ENCODE measurements around the gene UBE4B.
A peak's percentile ranks its signal among the peaks of the same experiment; 100 is the strongest.

The UBE4B gene

DNA sequence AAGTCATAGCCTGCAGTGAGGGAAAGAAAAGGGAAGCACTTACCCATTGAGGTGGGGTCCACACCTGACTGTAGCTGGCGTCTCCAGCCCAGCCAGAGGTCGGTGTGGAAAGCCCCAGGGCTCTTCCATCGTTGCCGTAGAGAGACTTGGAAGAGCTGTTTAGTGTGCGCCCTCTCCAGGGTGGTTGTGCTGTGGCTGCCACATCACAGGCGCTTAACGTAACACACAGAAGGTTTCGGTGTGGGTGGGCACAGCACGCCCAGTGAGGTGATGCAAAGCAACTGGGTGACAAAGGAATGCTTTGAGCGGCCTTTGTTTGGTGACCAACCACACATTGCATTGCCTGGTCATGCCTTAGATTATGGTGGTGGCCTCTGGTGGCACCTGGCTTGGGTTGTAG lies 140.8 kb downstream of the UBE4B start:
- no peak for TF ChIP-seq CTCF (IDR thresholded peaks at IDR 0.05; ENCODE audit: low read depth, low read length)

DNA sequence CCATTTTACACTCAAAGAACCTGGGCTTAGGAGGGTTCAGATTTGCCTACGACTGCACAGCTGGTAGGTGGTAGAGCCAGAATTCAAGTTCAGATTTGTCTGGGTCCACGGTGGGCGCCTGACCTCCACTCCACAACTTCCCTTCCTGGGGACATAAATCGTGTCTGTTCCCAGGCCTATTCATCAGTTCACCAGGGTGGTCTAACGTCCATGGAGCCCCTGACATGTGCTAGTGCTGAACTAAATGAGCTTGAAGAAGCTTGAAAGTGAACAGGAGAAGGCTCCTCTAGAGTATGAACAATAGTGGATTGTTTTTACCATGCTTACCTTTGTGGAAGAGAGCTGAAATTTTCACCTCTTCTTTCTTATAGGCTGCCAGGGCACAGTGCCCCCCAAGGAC lies 145.1 kb downstream of the UBE4B start:
- no peak for TF ChIP-seq CTCF (IDR thresholded peaks at IDR 0.05; ENCODE audit: low read depth, low read length)
- no peak for DNase-seq (ENCODE audit: extremely low read depth, low read depth)

More for the DNA sequence above, 140.8 kb downstream of the UBE4B start:
- DNase-seq (ENCODE audit: extremely low read depth, low read depth), result no peak

DNA sequence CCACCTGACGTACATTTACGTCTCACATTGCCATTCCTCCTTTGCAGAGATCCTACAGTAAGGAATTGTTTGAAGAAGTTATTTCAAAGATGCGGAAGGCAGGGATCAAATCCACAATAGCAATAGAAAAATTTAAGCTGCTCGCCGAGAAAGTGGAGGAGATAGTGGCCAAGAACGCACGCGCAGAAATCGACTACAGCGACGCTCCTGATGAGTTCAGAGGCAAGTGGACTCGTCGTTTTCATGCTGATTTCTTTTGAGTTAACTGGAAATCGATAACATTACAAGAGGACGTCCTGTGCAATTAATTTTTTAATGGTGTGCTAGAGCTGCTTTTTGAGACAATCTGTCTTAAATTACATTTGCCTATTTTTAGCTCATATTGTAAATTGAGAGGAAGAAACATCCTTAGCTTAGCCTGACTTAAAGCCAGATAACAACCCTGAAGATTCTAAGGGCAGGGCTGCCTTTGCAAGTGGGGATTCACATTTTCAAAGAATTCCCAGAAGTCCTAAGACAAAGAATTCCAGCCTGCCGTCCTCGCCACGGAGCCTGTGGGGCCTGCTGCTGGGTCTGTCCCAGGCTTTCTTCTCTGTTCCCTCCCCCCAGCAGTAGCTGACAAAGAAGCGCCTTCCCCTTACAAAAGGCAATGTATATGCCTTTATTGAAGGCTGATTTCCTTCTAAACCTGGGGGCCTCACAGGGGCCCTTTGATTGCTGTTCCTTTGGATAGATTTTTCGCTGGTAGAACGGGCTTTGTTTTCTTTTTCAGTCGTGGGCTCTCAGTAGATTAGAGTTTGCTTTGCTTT lies 146.0 kb downstream of the UBE4B start:
- no peak for TF ChIP-seq CTCF (IDR thresholded peaks at IDR 0.05; ENCODE audit: low read depth, low read length)

DNA sequence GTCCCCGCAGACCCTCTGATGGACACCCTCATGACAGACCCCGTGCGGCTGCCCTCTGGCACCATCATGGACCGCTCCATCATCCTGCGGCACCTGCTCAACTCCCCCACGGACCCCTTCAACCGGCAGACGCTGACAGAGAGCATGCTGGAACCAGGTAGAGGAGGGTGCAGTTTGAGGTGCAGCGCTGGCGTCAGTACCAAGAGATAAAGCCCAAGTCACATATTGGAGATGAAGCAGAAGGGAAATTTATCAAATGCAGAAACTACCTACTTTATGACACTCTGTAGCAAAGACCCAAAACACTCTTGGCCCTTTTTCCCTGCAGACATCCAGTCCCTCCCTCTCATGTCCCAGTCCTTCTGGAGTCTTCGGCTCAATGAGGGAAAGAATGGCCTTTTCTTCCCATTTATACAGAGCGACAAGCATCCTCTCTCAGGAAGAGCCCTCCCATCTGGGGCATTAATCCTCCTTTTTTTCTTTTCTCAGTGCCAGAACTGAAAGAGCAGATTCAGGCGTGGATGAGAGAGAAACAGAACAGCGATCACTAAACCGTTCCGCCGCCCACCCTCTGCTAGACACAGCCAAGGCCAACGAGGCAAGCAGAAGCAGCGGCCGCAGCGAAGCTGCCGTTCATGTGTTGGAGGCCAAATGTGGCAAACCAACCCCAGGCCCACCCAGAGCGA lies 146.8 kb downstream of the UBE4B start:
- no peak for TF ChIP-seq CTCF (IDR thresholded peaks at IDR 0.05; ENCODE audit: low read depth, low read length)
- no peak for DNase-seq (ENCODE audit: extremely low read depth, low read depth)

More for the DNA sequence above, 146.0 kb downstream of the UBE4B start:
- no peak for DNase-seq (ENCODE audit: extremely low read depth, low read depth)

GRCh38 chr1:10181154-10181553 lies 148.4 kb downstream of the UBE4B start:
- DNase-seq (ENCODE audit: extremely low read depth, low read depth), result peak; percentile 57
- no peak for TF ChIP-seq CTCF (IDR thresholded peaks at IDR 0.05; ENCODE audit: low read depth, low read length)

GRCh38 chr1:10185759-10186158 lies 153.0 kb downstream of the UBE4B start:
- DNase-seq (ENCODE audit: extremely low read depth, low read depth), result no peak
- no peak for TF ChIP-seq CTCF (IDR thresholded peaks at IDR 0.05; ENCODE audit: low read depth, low read length)

DNA sequence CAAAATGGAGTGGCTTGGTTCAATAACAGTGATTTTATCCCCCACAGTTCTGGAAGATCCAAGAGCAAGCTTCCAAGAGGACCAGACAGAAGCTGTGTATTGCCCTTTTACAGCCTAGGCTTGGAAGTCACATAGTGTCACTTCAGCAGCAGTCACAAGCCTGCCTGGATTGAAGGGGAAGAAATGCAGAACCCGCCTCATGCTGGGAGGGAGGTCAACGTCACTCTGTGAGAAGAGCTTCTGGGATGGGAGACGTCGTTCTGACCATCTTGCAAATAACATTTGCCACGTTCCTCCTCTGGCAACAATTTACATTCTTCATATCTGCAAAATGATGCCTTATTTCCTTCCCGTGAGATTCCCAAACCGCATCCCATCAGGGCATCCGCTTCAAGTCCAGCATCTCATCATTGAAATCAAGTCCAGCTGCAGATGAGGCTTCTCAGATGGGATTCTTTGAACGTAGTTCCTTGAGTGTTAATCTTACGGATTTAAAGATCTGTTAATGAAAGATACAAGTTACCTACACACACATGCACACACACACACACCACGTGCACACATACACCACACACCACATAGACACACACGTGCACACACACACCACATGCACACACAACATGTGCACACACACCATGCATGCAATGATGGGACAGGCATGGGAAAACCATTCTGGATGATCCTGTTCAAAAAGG lies 153.7 kb downstream of the UBE4B start:
- DNase-seq (ENCODE audit: extremely low read depth, low read depth), result peak; percentile 83
- TF ChIP-seq CTCF (IDR thresholded peaks at IDR 0.05; ENCODE audit: low read depth, low read length), result no peak
